Endothelial cell of umbilical vein (primary cell): ENCODE measurements around the gene BIN1. TPM values are rescaled to one million over a fixed set of nuclear protein-coding genes. Genes with fewer than 3 reads are reported as not detected.

Experiments used
- BruUV-seq: library from RNA; stranded (reverse); fragments of 400-500 nt; replicated peaks from 2 replicates; lab custom pipeline; 2021; lab: Mats Ljungman, UMichigan
- CTCF ChIA-PET: fragments of 300-600, 350-600 bp; sonication (Branson Sonifier 250); formaldehyde crosslinking; loops from one replicate; lab custom pipeline; 2021; ENCODE audit warnings: antibody characterized with exemption, inconsistent platforms; lab: Charles Lee
- POLR2A ChIA-PET: fragments of 300-600, 350-600 bp; sonication (Branson Sonifier 250); formaldehyde crosslinking; loops from one replicate; lab custom pipeline; 2021; ENCODE audit warnings: antibody characterized with exemption, inconsistent platforms; lab: Charles Lee
- DNase-seq: peaks from one replicate; pipeline ENCODE4 v3.0.0-alpha.2; 2011; ENCODE audit warnings: low read depth, low spot score
- FAIRE-seq: peaks from 2 replicates; lab custom pipeline; 2011; peaks lifted over from hg19 to GRCh38; lab: Jason Lieb, UNC
- H2AFZ ChIP-seq: 2 replicates; pipeline ENCODE4 v1.6.0; 2012; ENCODE audit warnings: low read depth, low read length, control low read depth, inconsistent platforms
- H3K27ac ChIP-seq: 2 replicates; pipeline ENCODE4 v1.5.1; 2011; ENCODE audit warnings: low read depth, mild to moderate bottlenecking, control low read depth, low read length, moderate library complexity; ENCODE audit not compliant: insufficient read depth
- H3K27me3 ChIP-seq, 2 experiments: 2 replicates each; pipeline versions ENCODE4 v1.6.0 to v1.6.1; 2011; ENCODE audit warnings: low read length in 2 of 2, mixed read lengths in 1 of 2; ENCODE audit not compliant: control insufficient read depth in 2 of 2, insufficient read depth in 2 of 2
- H3K36me3 ChIP-seq, 2 experiments: 2 replicates in 1 of 2; 3 replicates in 1 of 2; pipeline ENCODE4 v1.5.1; 2011; ENCODE audit warnings: low read length in 2 of 2, mild to moderate bottlenecking in 1 of 2, moderate library complexity in 1 of 2; ENCODE audit not compliant: control insufficient read depth in 2 of 2, insufficient read depth in 2 of 2; ENCODE audit errors: extremely low read depth in 1 of 2
- H3K4me1 ChIP-seq: 3 replicates; pipeline ENCODE4 v1.5.1; 2011; ENCODE audit warnings: mild to moderate bottlenecking, low read length; ENCODE audit not compliant: control insufficient read depth, insufficient read depth; ENCODE audit errors: extremely low read depth
- H3K4me2 ChIP-seq: 2 replicates; pipeline ENCODE4 v1.6.1; 2011; ENCODE audit warnings: low read length, control low read depth, mixed read lengths; ENCODE audit not compliant: insufficient read depth
- H3K4me3 ChIP-seq, 3 experiments: fragments of 200-600 bp in 1 of 3; sonication (generic), shearing (Covaris generic) in 1 of 3; replicated peaks in 1 of 3; 2 replicates each; pipeline ENCODE4 v1.5.1; 2011 to 2016; ENCODE audit warnings: control low read depth in 3 of 3, low read length in 3 of 3, mild to moderate bottlenecking in 2 of 3, inconsistent platforms in 1 of 3, low read depth in 1 of 3, moderate library complexity in 1 of 3; ENCODE audit not compliant: insufficient read depth in 1 of 3
- H3K79me2 ChIP-seq: 2 replicates; pipeline ENCODE4 v1.6.0; 2012; ENCODE audit warnings: low read length, inconsistent platforms; ENCODE audit not compliant: control insufficient read depth, insufficient read depth
- H3K9ac ChIP-seq: replicated peaks from 2 replicates; pipeline ENCODE3; 2011; ENCODE audit warnings: low read length, control low read depth; ENCODE audit not compliant: insufficient read depth; ENCODE audit errors: extremely low read depth
- H3K9me1 ChIP-seq: replicated peaks from 3 replicates; pipeline ENCODE4 v1.6.0; 2011; ENCODE audit warnings: mild to moderate bottlenecking, low read length; ENCODE audit not compliant: control insufficient read depth, insufficient read depth; ENCODE audit errors: extremely low read depth
- H3K9me3 ChIP-seq: replicated peaks from 2 replicates; pipeline ENCODE4 v1.5.1; 2012; ENCODE audit warnings: low read length, inconsistent platforms; ENCODE audit not compliant: control insufficient read depth, insufficient read depth
- H4K20me1 ChIP-seq: replicated peaks from 2 replicates; pipeline ENCODE3; 2011; ENCODE audit warnings: mild to moderate bottlenecking, low read length; ENCODE audit not compliant: control insufficient read depth, insufficient read depth; ENCODE audit errors: extremely low read depth
- CTCF ChIP-seq, 2 donors: IDR thresholded peaks; 1 replicate in 1 of 2; 2 replicates in 1 of 2; pipeline ENCODE4 v1.5.1; 2011; ENCODE audit warnings: low read length in 2 of 2, mild to moderate bottlenecking in 2 of 2, moderate library complexity in 2 of 2, control low read depth in 1 of 2, inconsistent platforms in 1 of 2, low read depth in 1 of 2; ENCODE audit not compliant: insufficient read depth in 1 of 2; ENCODE audit errors: extremely low read depth in 1 of 2
- GATA2 ChIP-seq: IDR thresholded peaks from 2 replicates; pipeline ENCODE4 v1.7.0; 2011; ENCODE audit warnings: low read depth, mild to moderate bottlenecking, moderate library complexity, mixed read lengths, low read length; ENCODE audit not compliant: insufficient read length, insufficient read depth
- dilution Hi-C: fragments of 300-500 bp; cut with MboI; formaldehyde crosslinking; loops from one replicate; pipeline ENCODE4 v1.15.0; 2019; ENCODE audit warnings: low sequenced_read_pairs; ENCODE audit not compliant: extremely low pct_ligation_motif_present
- intact Hi-C: fragments of 100-400 bp; cut with micrococcal nuclease; formaldehyde crosslinking; loops from one replicate; pipeline ENCODE4 v1.10.0; 2022
- polyA plus RNA-seq, 4 experiments: library from polyadenylated mRNA; depleted of rRNA in 3 of 4; stranded (reverse) in 3 of 4; unstranded in 1 of 4; fragments of >200 nt; gene quantifications; 2 replicates each; pipeline versions ENCODE4 v1.2.1 to v1.2.3, GENCODE V29; 2011 to 2012; ENCODE audit warnings: missing spikeins in 1 of 4
- total RNA-seq: library from RNA; stranded (reverse); gene quantifications from 2 replicates; pipeline ENCODE4 v1.2.3, GENCODE V29; 2021

The BIN1 gene
- total and polyA plus RNA-seq, 2 donors (not counting 3 experiments of a cell fraction or from before 2014, with no cell fraction given): 26.3 to 36.9 TPM

GRCh38 chr2:127080938-127081755 is 25.8 kb downstream of the BIN1 start:
- DNase-seq: no peak
- intact Hi-C loops (loop anchor here (5.0 kb wide), 1 partner anchor 91 kb away; no protein-coding TSS in a partner anchor), dilution Hi-C loops (no loop called here)
- TF ChIP-seq CTCF (IDR thresholded peaks at IDR 0.05; ENCODE audit: extremely low read depth in 1 of 2, insufficient read depth in 1 of 2, low read depth in 1 of 2, low read length in 2 of 2) (no peak), GATA2 (no peak)
- Histone ChIP-seq H3K4me1 (peaks cover 20% of the 10 kb centered on the region), H3K79me2 (peaks cover 16% of the 10 kb centered on the region), H3K4me3 (no peak overlapping the region), H4K20me1 (no peaks in the 10 kb centered on the region), H3K36me3 (no peaks in the 10 kb centered on the region), H3K27me3 (no peaks in the 10 kb centered on the region), H2AFZ (no peak overlapping the region), H3K9me1 (no peaks in the 10 kb centered on the region), H3K9ac (no peak overlapping the region), H3K4me2 (no peak overlapping the region), H3K27ac (no peak overlapping the region), H3K9me3 (no peaks in the 10 kb centered on the region)
- ChIA-PET POLR2A (no interaction called here), CTCF (interaction anchor here (1.0 to 6.9 kb wide), 2 partner anchors 13 to 26 kb away, joined by 3 to 51 read pairs; partner anchors contain the start of gene BIN1)
- no TSS peak for BruUV-seq
- FAIRE-seq: no peak
